ENCODE data around the gene TLE5. TPM values are rescaled to one million over a fixed set of nuclear protein-coding genes. Genes with fewer than 3 reads are reported as not detected.

The TLE5 gene
- total RNA-seq, 2 donors from 2014 or later: 348 to 436 TPM

DNA sequence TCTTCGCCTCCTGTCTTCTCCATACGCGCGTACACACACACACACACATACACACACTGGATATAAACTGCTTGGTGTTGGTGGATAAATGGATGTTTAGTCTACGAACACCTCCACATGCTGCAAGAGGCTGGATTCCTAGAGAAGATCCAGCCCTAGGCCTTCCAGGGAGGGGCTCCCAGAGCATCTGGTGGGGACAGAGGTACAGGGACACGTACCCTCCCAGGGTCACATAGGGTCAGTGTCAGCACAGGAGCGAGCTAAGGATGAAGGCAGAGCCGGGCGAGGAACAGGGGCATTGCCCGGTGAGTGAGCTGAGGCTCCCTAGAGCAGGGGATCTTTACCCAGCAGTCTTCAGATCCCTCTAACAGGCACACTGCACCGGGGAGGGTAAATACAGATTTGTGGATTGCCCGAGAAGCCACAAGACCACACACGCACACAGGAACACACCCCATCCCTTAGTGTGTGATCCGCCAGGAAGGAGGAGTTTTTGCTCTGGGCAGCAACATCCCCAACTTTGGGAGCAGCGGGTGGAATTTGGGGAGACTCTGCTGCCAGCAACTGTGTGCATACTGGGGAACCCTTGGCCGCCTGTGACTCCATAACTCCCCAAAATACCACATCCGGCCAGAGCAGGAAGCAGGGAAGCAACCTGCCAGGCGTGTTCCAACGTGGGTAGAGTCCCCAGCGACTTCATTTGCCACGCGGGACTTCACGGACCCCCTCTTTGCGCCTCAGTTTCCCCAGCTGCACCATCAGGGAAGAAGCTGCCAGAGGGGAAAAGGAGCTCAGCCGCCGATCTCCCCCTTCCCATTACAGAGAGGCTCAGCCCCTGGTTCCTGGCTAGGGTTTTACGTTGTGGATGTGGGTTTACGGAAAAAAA, 27.4 kb downstream of the TLE5 start:
- H3K4me3 Mint-ChIP-seq: peak overlapping the region; percentile 94
- H3K4me1 Mint-ChIP-seq: peaks cover 9% of the 10 kb centered on the region
- no peaks in the 10 kb centered on the region for H3K9me3 Mint-ChIP-seq
- H3K36me3 Mint-ChIP-seq (ENCODE audit: low read depth): peaks cover 6% of the 10 kb centered on the region
- peak; percentile 53 for ATAC-seq (replicated peaks)
- H3K27ac Mint-ChIP-seq: peak overlapping the region; percentile 99
- H3K27me3 Mint-ChIP-seq: no peaks in the 10 kb centered on the region

- H3K4me1 Mint-ChIP-seq: peaks cover 9% of the 10 kb centered on the region
- peaks cover 6% of the 10 kb centered on the region for H3K36me3 Mint-ChIP-seq (ENCODE audit: low read depth)
- H3K9me3 Mint-ChIP-seq: no peaks in the 10 kb centered on the region
- H3K4me3 Mint-ChIP-seq: peak overlapping the region; percentile 94
- no peaks in the 10 kb centered on the region for H3K27me3 Mint-ChIP-seq
- no peak for ATAC-seq (replicated peaks)
- peak overlapping the region; percentile 99 for H3K27ac Mint-ChIP-seq
These were observed 28.0 kb downstream of the TLE5 start for GRCh38 chr19:3034406-3034655.

DNA sequence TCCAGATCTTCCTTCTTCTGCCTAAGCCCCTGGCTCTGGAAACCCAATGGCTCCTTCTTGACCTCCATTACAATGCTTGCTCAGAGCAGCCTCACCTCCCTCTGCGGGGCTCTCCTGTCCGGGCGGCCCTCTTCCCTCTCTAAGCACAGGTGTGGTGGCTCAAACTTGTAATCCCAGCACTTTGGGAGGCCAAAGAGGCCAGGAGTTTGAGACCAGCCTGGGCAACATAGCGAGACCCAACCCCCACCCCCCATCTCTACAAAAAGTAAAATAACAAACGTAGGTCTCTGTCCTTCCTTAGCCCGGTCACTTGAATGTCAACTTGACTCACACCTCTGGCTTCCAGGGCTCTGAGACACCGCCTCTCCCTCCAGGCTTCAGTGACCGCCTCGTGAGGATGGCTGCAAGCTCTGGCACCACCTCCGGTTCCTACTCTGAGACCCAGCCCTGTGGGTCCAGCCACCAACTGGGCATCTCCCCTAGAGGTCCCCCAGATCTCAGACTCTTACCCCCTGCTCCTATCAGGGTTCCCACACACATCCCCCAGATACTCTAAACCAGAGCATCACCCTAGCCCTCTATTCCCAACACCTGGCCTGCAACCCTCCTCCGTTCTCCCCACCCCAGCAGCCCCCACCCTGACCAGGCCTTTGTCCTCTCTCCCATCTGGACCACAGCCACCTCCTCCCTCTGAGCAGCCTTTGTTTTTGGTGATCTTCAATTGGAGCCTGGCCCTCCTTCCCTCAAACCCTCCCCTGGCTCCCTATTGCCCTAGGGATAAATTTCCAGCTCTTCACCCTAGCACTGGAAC, 28.5 kb downstream of the TLE5 start:
- peak overlapping the region; percentile 99 for H3K27ac Mint-ChIP-seq
- peaks cover 9% of the 10 kb centered on the region for H3K4me1 Mint-ChIP-seq
- no peaks in the 10 kb centered on the region for H3K27me3 Mint-ChIP-seq
- peaks cover 6% of the 10 kb centered on the region for H3K36me3 Mint-ChIP-seq (ENCODE audit: low read depth)
- no peak for ATAC-seq (replicated peaks)
- peak overlapping the region; percentile 94 for H3K4me3 Mint-ChIP-seq
- H3K9me3 Mint-ChIP-seq: no peaks in the 10 kb centered on the region

- Mint-ChIP-seq H3K27me3 (peaks cover 4% of the 10 kb centered on the region), H3K4me3 (no peak overlapping the region), H3K27ac (no peak overlapping the region), H3K4me1 (peaks cover 9% of the 10 kb centered on the region), H3K9me3 (no peaks in the 10 kb centered on the region), H3K36me3 (ENCODE audit: low read depth) (peaks cover 6% of the 10 kb centered on the region)
- no peak for ATAC-seq (replicated peaks)
These were observed 30.8 kb downstream of the TLE5 start for GRCh38 chr19:3031607-3031867.

DNA sequence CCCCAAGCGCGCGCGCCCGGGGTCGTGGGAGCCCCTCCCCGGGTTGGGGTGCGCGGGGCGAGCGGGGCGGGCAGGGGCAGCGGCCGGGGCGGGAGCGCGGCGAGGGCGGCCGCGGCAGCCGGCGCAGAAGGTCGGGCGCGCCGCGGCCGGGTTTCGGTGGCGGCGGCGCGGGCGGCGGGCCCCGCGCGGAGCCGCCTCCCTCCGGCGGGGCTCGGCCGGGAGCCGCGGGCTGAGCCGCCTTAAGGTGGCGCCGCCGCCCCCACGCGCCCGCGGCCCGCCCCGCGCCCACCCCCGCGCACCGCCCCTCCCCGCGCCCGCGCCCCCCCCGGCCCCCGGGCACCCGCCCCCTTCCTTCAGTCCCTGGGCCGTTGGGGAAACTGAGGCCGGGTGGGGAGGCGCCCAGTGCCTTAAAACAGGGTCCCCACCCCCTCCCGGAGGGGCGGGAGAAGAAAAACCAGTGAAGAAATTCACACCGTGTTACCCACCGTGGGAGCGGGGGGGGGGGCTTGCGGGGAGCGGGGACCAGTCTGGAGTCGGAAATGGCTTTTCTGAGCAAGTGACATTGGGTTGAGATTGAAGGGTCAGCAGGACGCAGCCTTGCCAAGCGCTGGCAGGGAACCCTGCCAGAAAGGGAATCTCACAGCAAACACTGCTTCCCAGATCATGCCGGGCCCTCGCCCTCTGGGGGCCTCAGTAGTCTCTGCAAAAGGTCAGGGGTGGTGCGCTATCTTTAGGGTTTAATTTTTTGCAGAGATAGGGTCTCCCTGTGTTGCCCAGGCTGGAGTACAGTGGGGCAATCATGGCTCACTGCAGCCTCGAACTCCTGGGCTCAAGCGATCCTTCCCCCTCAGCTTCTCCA, 33.0 kb downstream of the TLE5 start, which contains the start of gene TLE2:
TLE2 (minus strand) TSS at position 216 of the 859 bp plus-strand sequence. CDS start 376 bp downstream, outside the sequence.
- peak within 1 kb of the TSS; percentile 56 for H3K4me3 Mint-ChIP-seq
- H3K27me3 Mint-ChIP-seq: peaks cover 6% of the 10 kb centered on the region
- no peaks in the 10 kb centered on the region for H3K9me3 Mint-ChIP-seq
- H3K4me1 Mint-ChIP-seq: peaks cover 6% of the 10 kb centered on the region
- no peaks in the 10 kb centered on the region for H3K36me3 Mint-ChIP-seq (ENCODE audit: low read depth)
- H3K27ac Mint-ChIP-seq: no peak within 1 kb of the TSS
- no peak for ATAC-seq (replicated peaks)

- Mint-ChIP-seq H3K27ac (no peak overlapping the region), H3K36me3 (ENCODE audit: low read depth) (no peaks in the 10 kb centered on the region), H3K27me3 (peaks cover 6% of the 10 kb centered on the region), H3K4me3 (peak overlapping the region; percentile 54), H3K4me1 (peaks cover 5% of the 10 kb centered on the region), H3K9me3 (no peaks in the 10 kb centered on the region)
- ATAC-seq (replicated peaks): no peak
These were observed 33.8 kb downstream of the TLE5 start for GRCh38 chr19:3028305-3029064.

GRCh38 chr19:3027981-3028304, 34.4 kb downstream of the TLE5 start:
- no peaks in the 10 kb centered on the region for H3K36me3 Mint-ChIP-seq (ENCODE audit: low read depth)
- peak overlapping the region; percentile 54 for H3K4me3 Mint-ChIP-seq
- no peak overlapping the region for H3K27ac Mint-ChIP-seq
- peaks cover 6% of the 10 kb centered on the region for H3K27me3 Mint-ChIP-seq
- H3K4me1 Mint-ChIP-seq: peaks cover 5% of the 10 kb centered on the region
- H3K9me3 Mint-ChIP-seq: no peaks in the 10 kb centered on the region
- no peak for ATAC-seq (replicated peaks)

DNA sequence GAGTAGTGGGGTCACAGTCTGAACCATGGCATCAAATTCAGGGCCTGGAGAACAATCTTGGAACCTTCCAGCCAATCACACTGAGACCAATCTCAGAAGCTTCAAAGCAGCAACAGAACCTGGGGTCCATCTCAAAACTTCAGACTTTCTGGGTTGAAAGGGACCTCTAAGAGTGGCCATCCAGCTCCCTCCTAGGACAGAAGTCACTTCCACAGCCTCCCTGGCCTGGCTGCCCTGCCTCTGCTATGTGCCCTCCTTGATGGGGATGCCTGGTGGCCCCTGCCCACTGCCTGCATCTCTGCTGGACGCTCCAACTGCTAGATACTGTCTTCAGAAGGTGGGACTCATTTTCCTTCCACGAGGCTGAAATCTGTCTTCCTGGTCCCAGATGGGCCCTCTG, 35.0 kb downstream of the TLE5 start:
- peak overlapping the region; percentile 29 for H3K4me3 Mint-ChIP-seq
- no peak for ATAC-seq (replicated peaks)
- H3K27ac Mint-ChIP-seq: no peak overlapping the region
- peaks cover 5% of the 10 kb centered on the region for H3K4me1 Mint-ChIP-seq
- H3K27me3 Mint-ChIP-seq: peaks cover 6% of the 10 kb centered on the region
- no peaks in the 10 kb centered on the region for H3K36me3 Mint-ChIP-seq (ENCODE audit: low read depth)
- no peaks in the 10 kb centered on the region for H3K9me3 Mint-ChIP-seq

- Mint-ChIP-seq H3K27ac (no peak overlapping the region), H3K4me3 (no peak overlapping the region), H3K9me3 (no peaks in the 10 kb centered on the region), H3K36me3 (ENCODE audit: low read depth) (no peaks in the 10 kb centered on the region), H3K27me3 (peaks cover 6% of the 10 kb centered on the region), H3K4me1 (peaks cover 5% of the 10 kb centered on the region)
- ATAC-seq (replicated peaks): no peak
These were observed 35.5 kb downstream of the TLE5 start for GRCh38 chr19:3026768-3027167.

GRCh38 chr19:3025549-3025886, 36.8 kb downstream of the TLE5 start:
- H3K36me3 Mint-ChIP-seq (ENCODE audit: low read depth): no peaks in the 10 kb centered on the region
- no peak for ATAC-seq (replicated peaks)
- peaks cover 5% of the 10 kb centered on the region for H3K4me1 Mint-ChIP-seq

DNA sequence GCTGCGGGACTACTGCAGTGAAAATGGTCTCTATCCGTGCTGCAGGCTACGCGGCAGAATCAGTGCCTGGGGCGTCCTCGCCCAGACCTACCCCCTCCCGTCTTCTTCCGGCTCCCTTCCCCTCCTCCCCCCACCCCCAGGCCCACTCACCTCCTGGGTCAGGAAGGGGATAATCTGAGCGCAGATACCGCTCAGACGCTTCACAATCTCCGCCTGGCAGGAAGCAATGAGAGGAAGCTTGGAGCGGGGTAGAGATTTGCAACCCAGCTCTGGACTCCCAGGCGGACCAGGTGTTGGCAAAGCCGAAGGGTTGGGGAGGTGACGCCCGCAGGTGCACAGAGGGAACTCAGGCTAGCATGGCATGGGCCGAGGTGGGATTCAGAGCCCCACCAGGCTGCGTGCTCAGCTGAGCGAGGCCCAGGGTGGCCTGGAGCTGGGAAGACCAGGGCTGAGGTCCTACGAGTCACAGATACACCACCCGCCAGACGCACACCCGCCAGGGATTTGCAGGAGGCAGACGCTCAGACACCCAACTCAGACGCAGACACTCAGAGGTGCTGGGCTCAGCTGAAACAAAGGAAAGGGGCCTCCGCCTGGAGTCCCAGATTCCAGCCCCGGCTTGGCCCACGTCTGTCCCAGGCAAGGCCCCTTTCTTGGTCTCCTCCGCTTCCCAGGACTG, 37.3 kb downstream of the TLE5 start:
- Mint-ChIP-seq H3K9me3 (no peaks in the 10 kb centered on the region), H3K4me1 (peaks cover 5% of the 10 kb centered on the region), H3K4me3 (peak overlapping the region; percentile 44), H3K27me3 (peaks cover 6% of the 10 kb centered on the region), H3K36me3 (ENCODE audit: low read depth) (no peaks in the 10 kb centered on the region), H3K27ac (no peak overlapping the region)
- peak; percentile 31 for ATAC-seq (replicated peaks)

More at GRCh38 chr19:3025549-3025886, 36.8 kb downstream of the TLE5 start:
- Mint-ChIP-seq H3K4me3 (no peak overlapping the region), H3K9me3 (no peaks in the 10 kb centered on the region), H3K27ac (no peak overlapping the region), H3K27me3 (peaks cover 6% of the 10 kb centered on the region)

GRCh38 chr19:3024509-3024869, 37.8 kb downstream of the TLE5 start:
- Mint-ChIP-seq H3K9me3 (no peaks in the 10 kb centered on the region), H3K36me3 (ENCODE audit: low read depth) (no peaks in the 10 kb centered on the region), H3K27me3 (peaks cover 6% of the 10 kb centered on the region), H3K4me1 (peaks cover 5% of the 10 kb centered on the region), H3K27ac (no peak overlapping the region), H3K4me3 (peak overlapping the region; percentile 44)
- ATAC-seq (replicated peaks): peak; percentile 91

GRCh38 chr19:3020321-3020960, 41.9 kb downstream of the TLE5 start:
- Mint-ChIP-seq H3K4me3 (no peak overlapping the region), H3K27ac (no peak overlapping the region), H3K27me3 (peaks cover 1% of the 10 kb centered on the region), H3K4me1 (peaks cover 5% of the 10 kb centered on the region), H3K9me3 (no peaks in the 10 kb centered on the region), H3K36me3 (ENCODE audit: low read depth) (no peaks in the 10 kb centered on the region)
- ATAC-seq (replicated peaks): no peak

Data from activated T-helper 17 cell treated with anti-CD3 and anti-CD28 coated beads, Interleukin-2, amount 50 U/mL, for 72 hours (primary cell).